CD14-positive monocyte (primary cell): ENCODE data around the gene RIT2. TPM values are rescaled to one million over a fixed set of nuclear protein-coding genes. Genes with fewer than 3 reads are reported as not detected.

Experiments
- DNase-seq, 3 donors: peaks; one replicate each; pipeline ENCODE4 v3.0.0-alpha.2; 2011 to 2022
- H2AFZ ChIP-seq: 2 replicates; pipeline ENCODE4 v1.6.0; 2012; ENCODE audit warnings: mild to moderate bottlenecking, low read depth, low read length, inconsistent platforms; ENCODE audit not compliant: insufficient read depth, poor library complexity, severe bottlenecking
- H3K27ac ChIP-seq, 2 donors: 1 replicate in 1 of 2; 2 replicates in 1 of 2; pipeline ENCODE4 v1.5.1; 2012 to 2013; ENCODE audit warnings: low read length in 2 of 2, control low read depth in 1 of 2, inconsistent platforms in 1 of 2, low read depth in 1 of 2, mild to moderate bottlenecking in 1 of 2
- H3K27me3 ChIP-seq, 2 donors: one replicate each; pipeline versions ENCODE4 v1.6.0 to v1.6.1; 2011 to 2013; ENCODE audit warnings: low read length in 2 of 2; ENCODE audit not compliant: control insufficient read depth in 2 of 2, insufficient read depth in 2 of 2
- H3K36me3 ChIP-seq, 2 donors: replicated peaks in 1 of 2; 1 replicate in 1 of 2; 2 replicates in 1 of 2; pipeline versions ENCODE4 v1.5.1 to v1.6.1; 2012 to 2013; ENCODE audit warnings: low read length in 2 of 2, control low read depth in 1 of 2, inconsistent platforms in 1 of 2, mild to moderate bottlenecking in 1 of 2; ENCODE audit not compliant: insufficient read depth in 2 of 2, control insufficient read depth in 1 of 2
- H3K4me1 ChIP-seq, 2 donors: 1 replicate in 1 of 2; 2 replicates in 1 of 2; pipeline versions ENCODE4 v1.5.1 to v1.6.1; 2012 to 2013; ENCODE audit warnings: low read length in 2 of 2, control low read depth in 1 of 2, inconsistent platforms in 1 of 2, mild to moderate bottlenecking in 1 of 2, moderate library complexity in 1 of 2; ENCODE audit not compliant: insufficient read depth in 2 of 2, control insufficient read depth in 1 of 2
- H3K4me2 ChIP-seq: replicated peaks from 2 replicates; pipeline ENCODE3; 2012; ENCODE audit warnings: low read length, moderate library complexity, mild to moderate bottlenecking; ENCODE audit not compliant: poor library complexity, severe bottlenecking; ENCODE audit errors: extremely low read depth
- H3K4me3 ChIP-seq, 3 experiments: fragments of 200-600 bp in 1 of 3; sonication (generic) in 1 of 3; replicated peaks in 1 of 3; 1 replicate in 2 of 3; 2 replicates in 1 of 3; pipeline ENCODE4 v1.5.1; 2011 to 2013; ENCODE audit warnings: low read length in 3 of 3, mild to moderate bottlenecking in 3 of 3, control low read depth in 2 of 3, low read depth in 2 of 3, inconsistent platforms in 1 of 3, moderate library complexity in 1 of 3
- H3K79me2 ChIP-seq: 2 replicates; pipeline ENCODE4 v1.6.0; 2012; ENCODE audit warnings: mild to moderate bottlenecking, control low read depth, inconsistent platforms, low read length, moderate library complexity; ENCODE audit not compliant: insufficient read depth
- H3K9ac ChIP-seq: 2 replicates; pipeline ENCODE4 v1.6.0; 2017; ENCODE audit warnings: low read length, mild to moderate bottlenecking; ENCODE audit not compliant: insufficient read depth, poor library complexity, severe bottlenecking
- H3K9me3 ChIP-seq, 2 donors: replicated peaks in 1 of 2; 1 replicate in 1 of 2; 2 replicates in 1 of 2; pipeline versions ENCODE4 v1.5.1 to v1.6.1; 2012 to 2013; ENCODE audit warnings: low read length in 2 of 2, control low read depth in 1 of 2; ENCODE audit not compliant: control insufficient read depth in 1 of 2, insufficient read depth in 1 of 2
- H4K20me1 ChIP-seq: 2 replicates; pipeline ENCODE4 v1.6.0; 2012; ENCODE audit warnings: mild to moderate bottlenecking, low read length, control low read depth, moderate library complexity; ENCODE audit not compliant: insufficient read depth
- H3K27ac Mint-ChIP-seq, 7 donors: one replicate each; pipeline ENCODE4 v1.8.0; 2020; ENCODE audit warnings: mild to moderate bottlenecking in 7 of 7, mixed read lengths in 7 of 7, moderate library complexity in 6 of 7, inconsistent platforms in 2 of 7
- H3K27me3 Mint-ChIP-seq, 3 donors: one replicate each; pipeline ENCODE4 v1.8.0; 2021 to 2022; ENCODE audit warnings: low read depth in 3 of 3, mild to moderate bottlenecking in 3 of 3, mixed read lengths in 3 of 3, moderate library complexity in 3 of 3, inconsistent platforms in 1 of 3
- H3K36me3 Mint-ChIP-seq, 2 donors: one replicate each; pipeline ENCODE4 v1.8.0; 2020; ENCODE audit warnings: mixed read lengths in 2 of 2, inconsistent platforms in 1 of 2, mild to moderate bottlenecking in 1 of 2
- H3K4me1 Mint-ChIP-seq: one replicate; pipeline ENCODE4 v1.8.0; 2020; ENCODE audit warnings: mild to moderate bottlenecking, mixed read lengths
- H3K4me3 Mint-ChIP-seq, 2 donors: one replicate each; pipeline ENCODE4 v1.8.0; 2020; ENCODE audit warnings: mild to moderate bottlenecking in 2 of 2, mixed read lengths in 2 of 2, moderate library complexity in 1 of 2
- H3K9me3 Mint-ChIP-seq, 7 donors: one replicate each; pipeline ENCODE4 v1.8.0; 2020 to 2022; ENCODE audit warnings: mixed read lengths in 7 of 7, mild to moderate bottlenecking in 6 of 7, moderate library complexity in 6 of 7, inconsistent platforms in 2 of 7
- WGBS: methylation state at CpG from one replicate; pipeline ENCODE4 v1.1.5; 2013; ENCODE audit warnings: missing lambda C conversion rate; ENCODE audit not compliant: insufficient coverage; 5-methylcytosine and 5-hydroxymethylcytosine counted together
- intact Hi-C, 2 donors: fragments of 100-400 bp; cut with micrococcal nuclease; formaldehyde crosslinking; loops; one replicate each; pipeline versions ENCODE4 v1.15.0 to v1.15.1; 2023
- polyA plus RNA-seq, 3 donors: library from polyadenylated mRNA; depleted of rRNA in 1 of 3; unstranded in 2 of 3; stranded (reverse) in 1 of 3; fragments of 300-500 nt in 2 of 3; fragments of >200 nt in 1 of 3; fragmentation: Illumina TruSeq in 2 of 3; gene quantifications; 1 replicate in 2 of 3; 2 replicates in 1 of 3; pipeline ENCODE4 v1.2.3, GENCODE V29; 2012 to 2021
- TF ChIP-seq, protein P1 (sequence below): fragments of 200-600 bp; IDR thresholded peaks from one replicate; pipeline ENCODE4 v1.8.0; 2022; ENCODE audit warnings: antibody characterized with exemption, mild to moderate bottlenecking

Gene RIT2
- polyA plus RNA-seq, 3 donors = not detected

DNA sequence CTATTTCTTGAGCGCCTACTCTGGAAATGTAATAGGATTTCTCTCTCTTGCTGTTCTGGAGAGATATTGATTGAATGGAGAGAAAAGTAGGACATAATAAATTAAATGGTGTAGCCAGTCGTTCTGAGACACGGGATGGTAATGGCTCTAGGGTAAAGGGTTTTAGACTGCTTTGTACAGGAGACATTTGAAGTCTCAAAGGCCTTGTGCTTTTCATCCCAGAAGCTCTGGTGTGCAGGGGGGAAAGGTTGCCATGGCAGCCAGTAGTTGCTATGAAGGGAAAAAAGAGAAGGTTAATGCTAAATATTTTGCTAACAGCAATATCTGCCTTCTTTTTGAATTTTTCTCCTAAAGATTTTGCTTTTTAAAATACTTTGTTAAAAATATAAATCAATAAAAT, 359.3 kb downstream of the RIT2 start:
- H3K27ac Mint-ChIP-seq = no peak overlapping the region
- TF ChIP-seq, protein P1, sequence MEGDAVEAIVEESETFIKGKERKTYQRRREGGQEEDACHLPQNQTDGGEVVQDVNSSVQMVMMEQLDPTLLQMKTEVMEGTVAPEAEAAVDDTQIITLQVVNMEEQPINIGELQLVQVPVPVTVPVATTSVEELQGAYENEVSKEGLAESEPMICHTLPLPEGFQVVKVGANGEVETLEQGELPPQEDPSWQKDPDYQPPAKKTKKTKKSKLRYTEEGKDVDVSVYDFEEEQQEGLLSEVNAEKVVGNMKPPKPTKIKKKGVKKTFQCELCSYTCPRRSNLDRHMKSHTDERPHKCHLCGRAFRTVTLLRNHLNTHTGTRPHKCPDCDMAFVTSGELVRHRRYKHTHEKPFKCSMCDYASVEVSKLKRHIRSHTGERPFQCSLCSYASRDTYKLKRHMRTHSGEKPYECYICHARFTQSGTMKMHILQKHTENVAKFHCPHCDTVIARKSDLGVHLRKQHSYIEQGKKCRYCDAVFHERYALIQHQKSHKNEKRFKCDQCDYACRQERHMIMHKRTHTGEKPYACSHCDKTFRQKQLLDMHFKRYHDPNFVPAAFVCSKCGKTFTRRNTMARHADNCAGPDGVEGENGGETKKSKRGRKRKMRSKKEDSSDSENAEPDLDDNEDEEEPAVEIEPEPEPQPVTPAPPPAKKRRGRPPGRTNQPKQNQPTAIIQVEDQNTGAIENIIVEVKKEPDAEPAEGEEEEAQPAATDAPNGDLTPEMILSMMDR = no peak
- no peaks in the 10 kb centered on the region for H4K20me1 ChIP-seq
- no peaks in the 10 kb centered on the region for H3K4me1 ChIP-seq
- H3K4me3 ChIP-seq = no peak overlapping the region
- no peaks in the 10 kb centered on the region for H3K79me2 ChIP-seq
- no peaks in the 10 kb centered on the region for H3K36me3 ChIP-seq
- H3K9ac ChIP-seq = no peak overlapping the region
- no peaks in the 10 kb centered on the region for H3K9me3 Mint-ChIP-seq
- WGBS = 100% methylated on average over 2 of the region's 3 CpGs
- no peaks in the 10 kb centered on the region for H3K27me3 ChIP-seq
- H3K27me3 Mint-ChIP-seq = no peaks in the 10 kb centered on the region
- no peak overlapping the region for H3K4me3 Mint-ChIP-seq
- H3K27ac ChIP-seq = no peak overlapping the region
- no peak for DNase-seq
- no peak overlapping the region for H2AFZ ChIP-seq
- no peak overlapping the region for H3K4me2 ChIP-seq
- H3K36me3 Mint-ChIP-seq = no peaks in the 10 kb centered on the region
- intact Hi-C loops = no loop called here
- H3K9me3 ChIP-seq = no peaks in the 10 kb centered on the region
- H3K4me1 Mint-ChIP-seq = no peaks in the 10 kb centered on the region

DNA sequence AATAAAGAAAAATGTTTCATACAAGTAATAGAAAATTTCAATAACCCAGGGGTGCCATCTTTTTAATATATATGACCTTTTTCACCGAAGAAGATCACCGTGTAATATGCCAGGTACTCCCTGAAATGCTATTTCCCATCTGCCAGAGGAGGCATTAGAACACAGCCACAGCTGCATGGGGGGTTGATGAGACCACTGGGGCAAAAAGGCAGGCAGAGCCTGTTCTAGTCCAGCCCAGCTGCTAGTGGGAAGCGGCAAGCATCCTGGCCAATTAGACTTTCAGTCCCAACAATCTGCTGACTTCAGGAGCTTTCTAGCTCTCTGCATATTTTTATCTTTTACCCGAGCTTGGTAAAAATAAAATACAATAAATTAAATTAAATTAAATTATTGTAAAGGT, 362.6 kb downstream of the RIT2 start:
- no peak for DNase-seq
- no peaks in the 10 kb centered on the region for H3K9me3 ChIP-seq
- Mint-ChIP-seq H3K36me3 (no peaks in the 10 kb centered on the region), H3K4me1 (no peaks in the 10 kb centered on the region), H3K27me3 (peaks cover 0 to 1% (median 0%) of the 10 kb centered on the region in 3 donors), H3K9me3 (no peaks in the 10 kb centered on the region), H3K27ac (no peak overlapping the region), H3K4me3 (no peak overlapping the region)
- no peak overlapping the region for H2AFZ ChIP-seq
- no peak overlapping the region for H3K9ac ChIP-seq
- H3K4me1 ChIP-seq = no peaks in the 10 kb centered on the region
- TF ChIP-seq, protein P1 = no peak
- no peak overlapping the region for H3K27ac ChIP-seq
- no peaks in the 10 kb centered on the region for H4K20me1 ChIP-seq
- WGBS = 58% methylated on average over 2 of the region's 4 CpGs
- H3K79me2 ChIP-seq = no peaks in the 10 kb centered on the region
- no peak overlapping the region for H3K4me2 ChIP-seq
- no peak overlapping the region for H3K4me3 ChIP-seq
- no peaks in the 10 kb centered on the region for H3K27me3 ChIP-seq
- no peaks in the 10 kb centered on the region for H3K36me3 ChIP-seq
- intact Hi-C loops = no loop called here
